Stimulated activated CD8-positive, alpha-beta memory T cell treated with anti-CD3 and anti-CD28 coated beads, Interleukin-4, amount 100 ng/mL, for 4 hours (primary cell): ENCODE data around the gene NLGN1.

Experiments
- DNase-seq, 2 donors: peaks; one replicate each; pipeline ENCODE4 v3.0.0-alpha.2; 2020; ENCODE audit warnings: low read depth in 2 of 2, low spot score in 1 of 2

Gene NLGN1

DNA sequence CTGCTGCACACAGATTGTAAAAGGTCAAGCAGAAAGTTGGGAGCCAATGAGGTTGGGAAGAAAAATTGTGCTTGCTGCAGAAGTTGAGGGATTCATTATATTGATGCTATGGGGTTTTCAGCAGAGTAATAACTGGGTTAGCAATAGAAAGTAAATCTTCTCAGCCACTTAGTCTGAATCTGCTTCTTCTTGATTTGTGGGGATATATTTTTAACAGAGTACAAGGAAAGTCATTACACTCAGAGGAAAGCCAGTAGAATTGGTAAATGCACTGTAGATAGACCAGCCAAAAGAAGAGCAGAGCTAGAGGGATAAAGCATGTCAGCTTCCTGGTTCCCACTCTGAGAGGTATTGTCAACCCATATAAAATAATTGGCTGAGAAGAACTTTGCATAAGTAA, 663.6 kb downstream of the NLGN1 start:
- DNase-seq: no peak

DNA sequence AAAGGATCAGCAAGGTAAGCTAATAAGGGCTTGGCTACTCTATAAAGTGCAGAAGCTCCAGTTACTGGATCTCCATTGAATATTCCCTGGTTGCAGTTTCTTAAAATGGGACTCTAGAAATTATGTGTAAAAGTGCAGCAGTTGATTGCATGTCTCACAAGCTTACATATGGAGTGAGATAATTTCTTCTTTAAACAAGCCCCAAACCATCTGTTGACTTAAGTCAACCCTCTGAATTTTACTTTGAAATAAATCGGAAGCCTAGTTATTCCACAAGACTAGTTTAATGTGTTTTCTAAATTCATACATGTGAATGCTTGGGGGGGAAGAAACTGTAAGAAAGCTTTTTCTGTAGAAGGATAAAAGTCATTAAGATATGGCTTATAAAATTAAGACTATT, 664.2 kb downstream of the NLGN1 start:
- DNase-seq: no peak

DNA sequence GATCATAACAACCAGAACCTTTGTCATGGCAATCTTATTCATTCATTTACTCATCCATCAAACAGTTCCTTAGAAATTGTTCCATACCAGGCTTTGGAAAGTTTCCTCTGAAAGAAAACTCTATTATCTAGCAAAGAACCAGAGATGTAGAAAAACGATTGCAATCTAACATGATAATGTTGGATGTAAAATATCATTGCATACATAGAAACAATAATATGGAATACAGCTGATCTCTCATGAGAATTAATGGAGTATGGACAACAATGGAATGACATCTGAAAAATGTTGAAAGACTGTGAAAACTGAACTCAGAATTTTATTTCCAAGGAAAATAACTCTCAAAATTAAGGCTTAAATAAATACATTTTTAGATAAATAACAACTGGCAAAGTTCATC, 665.4 kb downstream of the NLGN1 start:
- no peak for DNase-seq

DNA sequence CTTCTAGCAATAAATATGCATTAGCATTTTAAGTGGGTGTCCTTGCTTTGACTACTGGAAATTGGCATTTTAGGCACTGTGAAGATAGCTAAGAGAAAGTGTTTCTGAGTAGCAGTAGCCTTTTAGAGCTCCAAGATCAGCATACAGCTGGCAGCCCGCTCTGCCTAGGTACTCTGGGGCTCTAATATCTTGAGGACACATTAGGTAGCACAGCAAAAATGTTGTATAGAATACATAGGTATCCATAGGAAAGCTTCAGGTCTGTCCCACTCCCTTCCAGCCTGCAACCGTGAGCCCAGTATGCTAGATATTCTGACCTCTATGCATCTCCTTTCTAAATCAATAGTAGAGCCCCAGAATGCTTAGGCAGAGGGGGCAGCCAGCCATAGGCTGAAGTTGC, 670.5 kb downstream of the NLGN1 start:
- DNase-seq: no peak

DNA sequence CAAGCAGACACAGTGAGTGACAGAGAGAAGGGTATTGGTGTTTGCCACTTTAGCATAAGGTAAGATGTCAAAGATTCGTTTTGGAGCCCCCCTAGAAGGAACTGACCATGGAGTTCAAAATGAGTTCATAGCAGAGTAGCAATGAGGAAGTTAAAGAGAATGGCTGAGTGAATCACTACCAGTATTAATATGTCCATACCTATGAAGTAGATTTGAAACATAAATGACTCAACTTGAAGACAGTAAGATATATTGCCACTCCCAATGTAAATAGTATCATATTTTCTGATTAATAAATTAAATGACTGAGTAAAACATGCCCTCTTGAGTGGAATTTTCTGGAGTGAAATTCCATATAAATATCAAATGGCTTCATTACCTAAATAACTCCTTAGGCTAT, 675.1 kb downstream of the NLGN1 start:
- DNase-seq: no peak

DNA sequence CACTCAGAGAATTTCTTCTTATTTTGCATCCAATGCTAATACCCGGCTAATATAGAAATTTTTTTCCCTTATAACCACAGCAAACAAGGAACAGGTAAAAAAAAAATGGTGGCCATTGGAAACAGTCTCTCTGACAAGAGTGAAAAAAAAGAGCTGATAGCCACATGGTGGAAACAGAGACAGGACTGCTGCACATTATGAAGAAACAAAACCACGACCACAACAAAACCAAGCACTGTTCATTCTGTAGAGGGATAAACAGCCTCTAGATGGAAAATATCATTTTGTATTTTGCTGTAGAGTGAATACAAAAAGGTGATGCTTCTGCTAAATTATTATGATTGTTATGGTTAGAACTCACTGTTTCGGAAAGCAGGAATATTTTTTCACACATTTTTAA, 686.2 kb downstream of the NLGN1 start:
- DNase-seq: no peak

DNA sequence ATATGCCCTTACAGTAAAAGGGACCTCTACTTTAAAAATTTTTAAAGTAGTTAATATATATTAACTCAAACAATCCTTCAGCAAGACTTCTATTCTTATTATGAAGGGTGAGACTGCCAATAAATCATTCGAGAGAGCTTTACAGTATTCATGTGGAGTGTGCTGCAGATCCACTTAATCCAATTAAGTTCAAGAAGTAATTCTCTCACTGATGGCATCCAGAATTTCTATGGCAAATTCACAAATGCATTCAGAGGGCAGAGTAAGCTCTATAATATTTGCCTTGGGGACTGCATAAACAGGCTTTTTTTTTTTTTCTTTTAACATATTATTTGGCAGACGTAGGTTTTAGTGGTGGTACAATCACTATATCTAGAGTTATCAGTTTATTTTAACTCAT, 692.0 kb downstream of the NLGN1 start:
- no peak for DNase-seq

DNA sequence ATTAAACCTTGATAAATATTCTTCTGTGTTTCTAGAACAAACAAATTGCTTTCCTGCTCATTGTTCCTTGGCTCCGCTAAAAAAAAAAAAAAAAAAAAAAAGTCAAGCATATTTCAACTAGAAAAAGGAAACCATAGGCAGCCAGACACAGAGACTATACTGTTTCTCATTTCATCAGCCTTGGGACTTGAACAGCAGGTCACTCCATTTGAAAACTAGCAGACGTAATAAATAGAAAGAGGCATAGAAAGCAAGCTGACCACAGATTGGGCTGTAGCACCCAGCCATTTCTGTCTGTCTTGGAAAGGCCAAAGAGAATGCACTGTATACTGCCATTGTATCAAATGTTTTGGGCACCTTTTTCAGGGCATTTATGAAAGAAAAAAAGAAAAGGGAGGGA, 697.1 kb downstream of the NLGN1 start:
- no peak for DNase-seq

DNA sequence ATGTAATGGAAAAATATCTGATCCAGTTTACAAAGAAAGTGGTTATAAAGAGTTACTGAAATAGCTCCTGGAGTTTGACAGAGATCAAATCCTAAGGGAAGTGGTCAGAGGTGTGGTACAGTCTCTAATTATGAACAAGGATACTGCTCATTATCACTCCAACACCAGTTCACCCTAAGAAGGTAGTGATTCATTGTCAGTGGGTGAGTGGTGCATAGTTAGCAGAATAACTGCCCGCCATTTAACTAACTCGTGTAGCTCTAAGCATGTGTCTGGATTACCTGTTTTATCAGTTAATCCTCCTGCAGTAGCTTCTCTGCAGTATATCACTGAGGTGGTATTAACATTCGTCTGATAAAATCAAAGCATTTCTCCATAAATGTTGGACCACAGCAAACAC, 700.1 kb downstream of the NLGN1 start:
- no peak for DNase-seq

DNA sequence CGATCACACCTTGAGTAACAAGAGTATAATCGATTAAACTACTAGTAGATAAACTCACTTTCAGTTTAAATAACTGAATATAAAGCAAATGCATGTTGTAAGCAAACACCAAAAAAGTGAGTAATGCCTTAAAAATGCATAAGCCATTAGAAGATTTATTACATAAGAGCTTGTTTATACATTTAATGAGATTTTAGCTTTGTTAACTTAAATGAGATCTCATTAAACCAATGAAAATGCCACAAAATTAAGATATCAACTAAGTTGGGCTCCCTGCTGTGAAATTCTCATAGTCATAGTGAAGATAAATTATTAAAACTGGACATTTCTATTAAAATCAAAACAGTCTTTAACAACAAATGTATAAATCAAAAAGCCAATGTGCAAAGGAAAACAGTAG, 701.2 kb downstream of the NLGN1 start:
- no peak for DNase-seq

DNA sequence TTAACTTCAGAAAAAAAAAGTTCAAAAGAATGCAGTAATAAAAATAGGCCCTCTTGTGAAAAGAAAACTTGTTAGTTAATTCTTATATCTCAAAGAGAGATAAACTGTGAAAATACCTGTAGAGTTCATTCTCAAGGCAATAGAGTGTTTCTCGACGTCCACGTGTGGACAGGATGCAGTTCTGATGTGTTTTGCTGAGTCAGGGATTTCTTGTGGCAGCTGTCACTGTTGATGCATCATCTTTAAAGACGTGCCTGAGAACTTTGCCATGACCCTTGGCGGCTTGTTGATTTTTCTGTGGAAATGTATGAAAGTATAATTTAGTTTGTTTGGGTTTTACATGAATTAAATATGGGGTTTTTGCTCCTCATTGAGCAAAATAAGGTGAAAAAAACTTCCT, 702.2 kb downstream of the NLGN1 start:
- no peak for DNase-seq

DNA sequence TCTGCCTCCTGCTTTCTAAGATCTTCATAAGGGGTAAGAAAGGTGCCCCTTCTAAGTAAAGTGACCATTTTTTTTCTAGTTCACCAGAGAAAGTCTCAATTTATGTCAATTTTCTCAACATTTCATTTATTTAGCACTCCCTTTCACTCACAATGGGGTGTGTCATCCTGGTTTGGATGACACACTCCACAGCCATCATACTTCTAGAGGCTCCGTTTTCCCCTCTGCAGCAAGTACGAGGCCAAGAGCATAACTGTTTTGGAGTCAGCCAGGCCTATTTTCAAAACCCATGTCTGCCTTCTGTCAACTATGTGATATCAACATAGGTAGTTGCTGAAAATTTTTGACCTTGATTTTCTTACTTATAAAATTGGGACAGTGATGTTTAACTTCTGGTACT, 703.2 kb downstream of the NLGN1 start:
- no peak for DNase-seq

DNA sequence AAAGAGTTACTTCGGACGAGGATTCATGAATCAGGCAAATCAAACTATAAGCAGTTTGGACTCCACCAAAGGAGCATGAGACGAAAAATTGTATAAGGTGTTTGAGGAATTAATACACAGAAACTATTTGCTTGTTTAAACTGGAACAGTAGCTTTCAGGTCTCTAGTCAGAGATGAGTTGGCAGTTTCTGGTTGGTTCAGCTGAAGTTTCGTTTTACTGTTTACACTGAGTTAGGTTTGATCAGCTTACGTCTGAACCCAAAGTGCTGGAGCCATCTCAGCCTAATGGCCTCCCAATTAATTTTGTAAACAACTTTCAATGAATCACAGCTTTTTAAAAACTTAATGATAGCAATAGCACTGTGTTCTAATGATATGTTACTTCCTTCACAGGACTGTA, 703.7 kb downstream of the NLGN1 start:
- no peak for DNase-seq

DNA sequence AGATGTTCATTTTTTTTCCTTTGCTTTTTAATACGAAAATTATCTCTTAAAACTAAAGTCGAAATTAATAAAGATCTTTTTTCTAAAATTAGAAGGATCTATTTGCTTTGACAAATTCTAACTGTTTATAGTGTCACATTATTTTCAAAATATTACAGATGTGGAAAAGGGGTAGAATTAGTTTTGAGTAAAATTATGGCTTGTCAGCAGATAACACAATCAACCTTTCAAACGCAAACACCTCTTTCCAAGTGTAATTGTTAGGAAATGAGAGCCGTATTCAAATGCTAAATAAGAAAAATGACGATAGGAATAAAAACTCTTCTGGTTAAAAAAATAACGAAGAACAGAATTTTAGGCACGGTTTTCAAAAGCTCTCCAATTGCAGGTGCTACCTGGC, 704.7 kb downstream of the NLGN1 start:
- no peak for DNase-seq

DNA sequence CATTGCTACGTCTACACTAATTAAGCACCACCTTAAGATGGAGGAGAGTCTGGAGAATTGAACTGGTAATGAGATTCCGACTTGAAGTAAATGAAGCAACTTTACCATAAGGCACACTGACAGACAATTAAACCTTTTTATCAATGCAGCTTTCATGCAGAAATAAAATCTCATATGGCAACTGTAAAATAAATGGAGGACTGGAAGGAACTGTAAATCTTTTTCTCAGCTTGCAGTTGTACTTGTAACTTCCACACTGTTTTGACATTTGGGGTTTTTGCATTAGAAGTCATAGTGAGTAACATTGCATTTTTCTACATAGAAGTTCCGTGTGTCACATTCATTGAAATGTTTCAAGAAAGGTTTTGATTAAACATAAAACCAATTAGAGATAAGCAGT, 705.3 kb downstream of the NLGN1 start:
- no peak for DNase-seq

DNA sequence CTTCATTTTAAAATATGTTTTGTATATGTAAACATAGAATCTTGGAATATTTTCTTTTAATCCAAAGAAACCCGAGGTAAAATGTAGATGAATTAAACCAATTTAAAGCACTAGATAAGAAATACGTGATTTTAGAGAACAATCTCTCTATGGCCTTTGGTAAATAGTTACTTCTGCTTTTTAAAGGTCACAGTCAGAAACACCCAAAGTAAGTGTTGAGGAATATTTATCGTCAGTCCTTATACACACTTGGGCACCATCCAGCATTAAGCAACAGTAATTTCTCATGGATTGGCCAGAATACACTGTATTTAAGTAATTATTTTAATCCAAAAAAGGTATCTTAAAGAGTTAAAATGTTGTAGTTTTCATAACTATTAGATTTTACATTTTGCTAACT, 713.2 kb downstream of the NLGN1 start:
- DNase-seq: no peak

DNA sequence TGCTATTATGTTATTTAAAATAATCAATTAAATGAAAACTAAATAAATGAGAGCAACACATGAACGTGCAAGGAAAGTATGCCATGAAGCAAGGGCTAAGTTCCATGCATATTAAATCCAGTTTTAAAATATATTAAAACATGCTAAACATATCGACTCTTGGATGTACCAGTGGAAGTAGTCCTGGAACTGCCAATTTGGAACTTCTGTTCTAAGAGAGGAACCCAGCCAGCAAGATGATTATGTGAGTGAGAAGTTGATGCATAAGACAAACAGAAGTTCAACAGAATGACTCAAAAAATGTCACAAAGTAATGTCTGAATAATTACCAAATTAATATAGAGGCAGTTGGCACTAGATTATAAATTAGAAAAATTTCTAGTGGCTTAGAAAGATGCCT, 714.2 kb downstream of the NLGN1 start:
- DNase-seq: no peak

DNA sequence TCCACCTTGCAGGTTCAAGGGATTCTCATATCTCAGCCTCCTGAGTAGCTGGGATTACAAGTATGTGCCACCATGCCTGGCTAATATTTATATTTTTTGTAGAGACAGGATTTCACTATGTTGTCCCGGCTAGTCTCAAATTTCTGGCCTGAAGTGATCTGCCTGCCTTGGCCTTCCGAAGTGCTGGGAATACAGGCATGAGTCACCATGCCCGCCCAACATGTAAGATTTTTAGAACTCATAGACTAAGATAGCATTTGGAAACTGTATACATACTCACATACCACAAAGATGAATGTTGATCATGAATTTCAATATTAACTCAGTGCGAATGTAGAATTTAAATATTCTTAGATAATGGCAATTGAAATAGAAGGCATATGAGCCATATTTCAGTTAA, 718.9 kb downstream of the NLGN1 start:
- no peak for DNase-seq

DNA sequence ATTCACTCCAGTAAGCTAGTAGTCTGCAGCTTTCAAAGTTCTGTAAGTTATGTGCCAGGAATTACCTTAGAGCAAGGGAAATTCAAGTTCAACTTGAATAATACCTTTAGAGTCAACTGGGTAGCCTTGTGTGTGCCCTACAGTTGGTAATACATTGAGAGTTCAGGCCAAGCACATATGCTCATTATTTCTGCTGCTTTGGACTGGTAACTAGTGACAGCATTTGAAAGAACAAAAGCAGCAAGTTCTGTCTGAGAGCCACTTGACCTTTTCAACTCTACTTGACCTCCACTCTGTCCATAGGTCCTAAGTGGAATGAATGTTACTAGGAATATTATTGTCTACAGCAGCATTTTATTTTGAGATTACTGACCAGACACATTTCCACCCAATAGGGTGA, 723.5 kb downstream of the NLGN1 start:
- DNase-seq: no peak

DNA sequence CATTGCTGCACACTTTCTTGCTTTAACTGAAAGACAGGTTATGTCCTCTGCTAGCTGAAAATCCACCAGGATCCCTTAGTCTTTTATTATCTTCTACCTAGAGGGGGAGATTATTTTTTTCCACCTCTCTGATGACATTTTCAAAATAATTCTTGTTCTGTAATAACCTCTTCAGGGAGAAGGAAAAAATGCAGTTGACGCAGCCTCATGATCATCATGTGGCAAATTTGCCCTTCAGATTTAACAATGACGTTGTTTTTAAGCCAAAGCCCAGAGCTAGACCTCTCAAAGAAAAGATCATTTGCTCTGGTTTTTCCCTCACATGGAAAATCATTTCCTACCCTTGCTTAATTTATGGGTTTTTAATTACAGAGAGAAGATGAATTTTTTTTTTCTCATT, 724.9 kb downstream of the NLGN1 start:
- no peak for DNase-seq

DNA sequence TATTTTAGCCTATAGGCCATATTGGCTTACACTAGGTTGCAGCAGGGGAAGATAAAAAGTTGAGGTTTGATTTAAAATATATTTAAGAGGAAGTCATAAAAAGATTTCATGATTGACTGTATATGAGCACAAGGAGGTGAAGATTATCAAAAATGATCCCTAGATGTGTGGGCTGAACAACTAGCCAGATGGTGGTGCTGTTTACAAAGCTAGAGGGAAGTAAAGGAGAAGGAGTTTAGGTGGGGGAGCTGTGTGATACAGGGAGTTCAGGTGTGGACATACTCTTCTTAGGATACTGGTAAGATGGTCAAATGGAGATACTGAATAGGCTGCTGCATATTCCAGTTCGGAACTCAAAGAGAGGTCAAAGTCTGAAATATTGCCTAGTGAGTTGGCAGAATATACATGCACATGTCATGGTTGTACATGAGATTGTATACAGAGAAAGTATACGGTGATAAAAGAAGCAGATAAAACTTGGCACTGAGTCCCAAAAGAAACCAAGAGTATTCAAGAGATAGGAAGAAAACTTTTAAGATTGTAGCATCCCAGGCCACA, 727.8 kb downstream of the NLGN1 start:
- DNase-seq: no peak

DNA sequence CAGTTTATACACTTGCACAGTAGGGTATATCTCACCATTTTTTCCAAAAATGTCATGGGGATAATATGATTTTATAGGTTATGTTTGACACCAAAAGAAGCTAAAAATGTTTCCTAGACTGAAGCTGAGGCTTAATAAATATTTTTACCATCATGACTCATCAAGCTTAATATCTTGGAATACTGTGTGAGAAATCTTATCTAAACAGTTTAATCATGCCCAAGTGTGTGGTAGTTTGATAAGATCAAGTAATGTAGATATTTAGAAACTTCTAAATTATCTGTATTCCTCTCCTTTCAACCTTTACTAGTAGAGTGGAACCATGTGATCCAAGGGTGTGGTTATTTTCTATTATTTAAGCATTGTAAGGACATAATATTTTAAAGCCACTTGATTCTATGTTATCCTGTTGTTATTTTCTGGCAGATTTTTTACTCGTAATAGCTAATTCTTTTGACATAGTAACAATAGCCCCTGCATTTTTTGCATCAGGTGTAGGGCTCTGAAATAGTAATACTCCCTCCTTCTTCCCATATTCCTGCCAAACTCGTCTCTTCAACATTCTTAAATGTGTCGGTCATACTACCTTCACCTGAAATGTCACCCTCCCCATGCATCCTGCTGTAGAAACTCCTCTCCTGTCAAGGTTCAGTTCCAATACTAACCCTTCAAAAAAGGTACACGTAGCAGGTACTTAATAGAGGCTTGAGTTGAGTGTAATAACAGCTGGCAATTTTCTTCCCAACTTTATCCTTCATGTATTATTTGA, 729.6 kb downstream of the NLGN1 start:
- no peak for DNase-seq

DNA sequence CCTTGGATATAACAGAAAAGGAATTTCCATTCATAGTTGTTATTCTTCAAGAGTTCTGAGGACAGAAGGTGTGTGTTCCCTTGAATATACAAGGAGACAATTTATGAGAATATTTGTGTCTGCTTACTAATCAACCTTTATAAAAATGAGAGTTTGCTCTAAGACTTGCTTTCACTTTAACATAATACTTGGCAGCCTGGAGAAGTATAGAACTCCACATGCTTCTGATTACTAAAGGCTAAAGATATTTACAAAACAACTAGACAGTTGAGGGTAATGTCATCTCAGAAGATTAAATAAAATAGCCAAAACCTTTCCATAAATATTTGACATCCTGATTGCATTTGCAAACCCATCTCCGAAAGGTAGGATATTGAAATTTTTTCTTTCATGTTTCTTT, 734.5 kb downstream of the NLGN1 start:
- DNase-seq: no peak
